ENCODE measurements around the gene STX18.
"Not testable (repeated sequence)": the region's sequence is repeated elsewhere in the genome, so short reads cannot be mapped to it uniquely, and the experiment has no call there.

STX18 gene

DNA sequence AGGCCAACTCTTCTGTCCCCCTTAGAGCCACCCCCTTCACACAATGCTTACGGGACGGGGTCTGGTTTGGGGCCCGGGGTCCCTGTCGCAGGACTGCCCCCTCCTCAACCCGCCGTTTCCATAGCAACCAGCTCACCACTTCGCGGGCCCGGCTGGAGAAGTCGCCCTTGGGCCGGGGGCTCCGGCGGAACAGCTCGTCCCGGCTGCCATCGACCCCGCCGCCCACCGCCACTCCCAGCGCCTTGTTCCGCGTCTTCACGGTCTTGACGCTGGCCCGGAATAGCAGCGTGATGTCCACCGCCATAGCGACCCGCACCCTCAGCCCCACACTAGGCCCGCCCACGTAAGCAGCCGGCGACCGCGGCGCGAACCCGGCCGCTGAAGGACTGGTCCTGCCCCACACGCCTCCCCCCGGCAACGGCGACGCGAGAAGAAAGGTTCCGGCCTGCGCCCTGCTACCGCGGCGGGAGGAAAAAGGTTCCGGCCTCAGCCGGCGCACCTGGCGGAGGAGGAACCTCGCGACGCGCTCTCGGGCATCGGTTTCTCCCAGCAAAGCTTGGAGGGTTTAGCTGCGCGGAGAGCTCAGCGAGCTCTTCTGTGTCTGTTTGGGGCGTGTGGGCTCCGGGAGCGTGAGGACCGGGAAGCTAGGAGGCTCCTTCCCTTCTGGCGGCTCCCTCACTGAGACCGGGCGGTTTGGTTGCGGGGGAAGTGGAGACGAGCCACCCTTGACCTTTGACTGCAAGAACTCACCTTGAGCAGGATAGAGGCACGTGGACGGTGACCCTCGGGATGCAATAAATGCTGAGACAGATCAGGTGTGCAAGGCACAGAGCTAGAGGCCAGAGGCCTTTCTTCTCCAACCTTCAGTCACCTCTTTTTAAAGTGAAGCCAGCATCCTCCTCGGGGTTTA is at the start of gene STX18:
Gene STX18, minus strand, starts transcription at position 388 of the 910 bp plus-strand sequence. Its CDS starts 84 bp downstream, at position 304.
- DNase-seq (ENCODE audit: insufficient read length, low spot score) (peak; percentile 47), FAIRE-seq (no peak)
- TF ChIP-seq POLR2A (IDR thresholded peaks at IDR 0.05; ENCODE audit: low read depth, low read length), result peak; percentile 81

DNA sequence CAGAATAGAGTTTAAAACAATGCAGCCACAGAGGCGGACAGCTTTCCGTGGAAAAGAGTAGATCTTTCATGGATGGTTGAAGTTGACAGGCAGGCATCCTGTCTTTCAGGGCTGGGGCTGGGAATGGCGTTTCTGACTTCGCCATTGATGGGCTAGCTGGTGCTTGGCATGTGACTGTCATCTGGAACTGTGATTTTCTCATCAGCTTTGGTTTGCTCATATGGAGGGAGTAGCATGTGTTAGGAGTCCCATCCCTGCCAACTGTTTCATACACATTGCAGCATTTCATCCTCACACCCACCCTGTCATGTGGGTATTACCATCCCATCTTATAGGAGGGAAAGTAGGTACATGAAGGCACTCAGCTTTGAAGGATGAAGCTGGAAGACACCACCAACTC is 49.2 kb upstream of the STX18 start:
- no peak for TF ChIP-seq POLR2A (IDR thresholded peaks at IDR 0.05; ENCODE audit: low read depth, low read length)
- FAIRE-seq (no peak), DNase-seq (ENCODE audit: insufficient read length, low spot score) (no peak)

DNA sequence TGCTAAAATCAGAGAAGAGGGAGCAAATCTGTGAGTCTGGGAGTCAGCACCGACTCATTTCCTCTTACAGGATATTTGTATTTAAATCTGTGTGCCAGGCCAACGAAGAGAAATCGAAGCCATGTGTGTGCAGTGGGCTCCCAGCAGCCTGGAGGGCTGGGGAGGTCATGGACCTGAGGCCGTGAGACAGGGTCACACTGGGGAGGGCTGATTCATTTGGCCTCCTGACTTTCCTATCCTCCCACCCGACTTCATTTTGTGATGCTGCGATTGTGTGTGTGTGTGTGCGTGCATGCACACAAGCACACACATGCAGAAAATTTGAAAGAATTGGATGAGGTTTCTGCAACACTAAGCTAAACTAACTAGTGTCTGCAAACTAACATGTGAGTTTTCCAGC is 48.7 kb upstream of the STX18 start:
- no peak for TF ChIP-seq POLR2A (IDR thresholded peaks at IDR 0.05; ENCODE audit: low read depth, low read length)
- DNase-seq (ENCODE audit: insufficient read length, low spot score), result no peak
- no peak for FAIRE-seq

DNA sequence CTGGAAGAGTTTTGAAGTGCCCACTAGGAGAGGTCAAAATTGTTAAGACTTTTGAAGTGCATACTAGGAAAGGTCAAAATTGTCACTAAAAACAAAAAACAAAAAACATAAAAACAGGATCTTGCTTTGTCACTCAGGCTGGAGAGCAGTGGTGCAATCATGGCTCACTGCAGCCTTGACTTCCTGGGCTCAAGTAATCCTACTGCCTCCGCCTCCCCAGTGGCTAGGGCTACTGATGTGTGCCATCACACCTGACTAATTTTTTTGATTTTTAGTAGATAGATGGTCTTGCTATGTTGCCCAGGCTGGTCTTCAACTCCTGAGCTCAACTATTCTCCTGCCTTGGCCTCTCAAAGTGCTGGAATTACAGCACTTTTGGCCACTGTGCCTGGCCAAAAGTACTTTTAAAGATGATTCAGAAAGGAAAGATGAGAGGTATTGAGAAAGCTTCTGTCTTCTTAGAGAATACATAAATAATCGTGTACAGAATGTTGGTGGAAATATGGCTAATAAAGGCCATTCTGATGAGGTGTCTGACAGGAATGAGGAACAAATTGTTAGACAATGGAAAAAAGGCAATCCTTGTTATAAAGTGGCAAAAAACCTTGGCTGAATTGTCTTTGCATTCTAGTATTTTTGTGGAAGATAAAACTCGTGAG is 43.3 kb upstream of the STX18 start:
- TF ChIP-seq POLR2A (IDR thresholded peaks at IDR 0.05; ENCODE audit: low read depth, low read length), result no peak
- DNase-seq (ENCODE audit: insufficient read length, low spot score) (no peak), FAIRE-seq (no peak)

DNA sequence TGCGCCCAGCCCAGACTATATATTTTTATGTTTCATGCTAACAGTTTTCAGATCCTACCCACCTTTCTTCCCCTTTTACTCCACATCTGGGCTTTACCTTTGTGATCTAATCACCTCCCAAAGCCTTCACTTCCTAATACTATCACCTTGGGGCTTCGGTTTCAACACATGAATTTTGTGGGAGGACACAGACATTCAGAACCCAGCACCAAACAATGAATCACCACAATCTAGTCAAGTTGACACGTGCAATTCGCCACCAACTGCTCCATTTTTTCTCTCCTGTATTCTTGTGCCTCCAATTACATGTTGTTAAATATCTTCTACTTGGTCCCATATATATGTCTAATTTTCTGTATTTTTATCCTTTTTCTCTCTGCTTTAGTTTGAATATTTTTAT is 41.8 kb upstream of the STX18 start:
- DNase-seq (ENCODE audit: insufficient read length, low spot score) (no peak), FAIRE-seq (no peak)
- no peak for TF ChIP-seq POLR2A (IDR thresholded peaks at IDR 0.05; ENCODE audit: low read depth, low read length)

DNA sequence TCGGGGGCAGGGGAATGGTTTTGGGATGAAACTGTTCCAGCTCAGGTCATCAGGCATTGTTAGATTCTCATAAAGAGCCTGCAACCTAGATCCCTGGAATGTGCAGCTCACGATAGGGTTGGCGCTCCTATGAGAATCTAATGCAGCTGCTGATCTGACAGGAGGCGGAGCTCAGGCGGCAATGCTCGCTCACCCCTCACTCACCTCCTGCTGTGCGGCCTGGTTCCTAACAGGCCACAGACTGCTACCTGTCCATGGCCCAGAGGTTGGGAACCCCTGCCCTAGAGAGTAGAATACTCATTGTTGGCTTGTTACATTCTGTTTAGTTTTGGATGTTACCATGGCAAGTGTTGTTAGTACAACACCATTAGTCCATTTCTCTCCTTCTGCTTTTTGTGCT is 40.8 kb upstream of the STX18 start:
- TF ChIP-seq POLR2A (IDR thresholded peaks at IDR 0.05; ENCODE audit: low read depth, low read length), result no peak
- DNase-seq (ENCODE audit: insufficient read length, low spot score), result no peak
- FAIRE-seq, result no peak

DNA sequence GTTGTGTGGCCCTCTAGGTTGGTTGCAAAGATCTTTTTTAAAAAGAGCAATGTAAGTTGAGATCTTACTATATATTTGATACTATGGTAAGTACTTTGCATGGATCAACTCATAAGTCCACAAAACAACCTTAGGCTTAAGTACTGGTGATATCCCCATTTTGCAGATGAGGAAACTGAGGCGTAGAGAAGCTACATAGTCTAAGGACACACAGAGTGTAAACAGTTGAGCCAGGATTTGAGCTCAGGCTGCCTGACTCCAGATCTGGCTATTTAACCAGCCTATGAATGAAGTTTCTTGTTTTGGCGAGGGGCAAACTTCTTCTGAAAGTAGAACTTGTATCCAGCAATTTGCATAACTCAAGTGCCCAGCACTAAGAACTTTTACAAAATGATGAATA is 38.6 kb upstream of the STX18 start:
- FAIRE-seq (no peak), DNase-seq (ENCODE audit: insufficient read length, low spot score) (no peak)
- TF ChIP-seq POLR2A (IDR thresholded peaks at IDR 0.05; ENCODE audit: low read depth, low read length), result no peak

DNA sequence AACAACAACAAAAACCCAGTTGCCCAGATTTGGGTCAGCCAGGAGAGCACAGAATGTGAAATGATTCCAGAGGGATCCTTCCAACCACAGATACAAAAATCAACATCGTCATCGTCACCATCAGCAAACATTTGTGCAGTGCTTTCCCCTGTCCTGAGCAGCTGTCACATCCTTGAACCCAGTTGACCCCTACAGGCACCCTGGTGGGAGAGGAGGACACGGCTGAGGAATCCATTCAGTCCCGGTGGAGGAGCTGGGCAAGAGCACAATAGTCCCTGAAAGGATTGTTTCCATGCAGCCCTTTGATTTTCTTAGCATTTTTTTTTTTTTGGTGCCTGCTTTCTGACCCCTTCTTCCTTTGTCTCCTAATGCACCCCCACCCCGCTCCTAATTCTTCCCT is 37.1 kb upstream of the STX18 start:
- FAIRE-seq (no peak), DNase-seq (ENCODE audit: insufficient read length, low spot score) (no peak)
- TF ChIP-seq POLR2A (IDR thresholded peaks at IDR 0.05; ENCODE audit: low read depth, low read length), result no peak

DNA sequence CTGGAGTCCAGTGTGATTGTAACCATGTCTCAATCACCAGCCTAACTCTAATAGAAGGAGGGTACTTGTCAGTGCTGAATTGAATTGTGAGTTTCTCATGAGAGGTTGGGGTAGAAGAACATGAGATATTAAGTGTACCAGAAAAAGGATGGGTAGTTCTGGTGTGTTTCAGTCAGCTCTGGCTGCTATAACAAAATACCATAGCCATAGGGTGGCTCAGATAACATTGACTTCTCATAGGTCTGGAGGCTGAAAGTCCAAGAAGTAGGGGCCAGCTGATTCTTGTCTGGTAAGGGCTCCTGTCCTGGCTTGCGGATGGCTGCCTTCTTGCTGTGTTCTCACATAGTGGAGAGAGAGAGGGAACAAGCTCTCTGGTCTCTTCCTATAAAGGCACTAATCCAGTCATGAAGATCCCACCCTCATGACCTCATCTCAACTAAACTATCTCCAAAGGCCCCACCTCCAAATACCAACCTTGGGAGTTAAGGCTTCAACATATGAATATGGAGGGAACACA is 35.6 kb upstream of the STX18 start:
- DNase-seq (ENCODE audit: insufficient read length, low spot score) (no peak), FAIRE-seq (no peak)
- no peak for TF ChIP-seq POLR2A (IDR thresholded peaks at IDR 0.05; ENCODE audit: low read depth, low read length)

DNA sequence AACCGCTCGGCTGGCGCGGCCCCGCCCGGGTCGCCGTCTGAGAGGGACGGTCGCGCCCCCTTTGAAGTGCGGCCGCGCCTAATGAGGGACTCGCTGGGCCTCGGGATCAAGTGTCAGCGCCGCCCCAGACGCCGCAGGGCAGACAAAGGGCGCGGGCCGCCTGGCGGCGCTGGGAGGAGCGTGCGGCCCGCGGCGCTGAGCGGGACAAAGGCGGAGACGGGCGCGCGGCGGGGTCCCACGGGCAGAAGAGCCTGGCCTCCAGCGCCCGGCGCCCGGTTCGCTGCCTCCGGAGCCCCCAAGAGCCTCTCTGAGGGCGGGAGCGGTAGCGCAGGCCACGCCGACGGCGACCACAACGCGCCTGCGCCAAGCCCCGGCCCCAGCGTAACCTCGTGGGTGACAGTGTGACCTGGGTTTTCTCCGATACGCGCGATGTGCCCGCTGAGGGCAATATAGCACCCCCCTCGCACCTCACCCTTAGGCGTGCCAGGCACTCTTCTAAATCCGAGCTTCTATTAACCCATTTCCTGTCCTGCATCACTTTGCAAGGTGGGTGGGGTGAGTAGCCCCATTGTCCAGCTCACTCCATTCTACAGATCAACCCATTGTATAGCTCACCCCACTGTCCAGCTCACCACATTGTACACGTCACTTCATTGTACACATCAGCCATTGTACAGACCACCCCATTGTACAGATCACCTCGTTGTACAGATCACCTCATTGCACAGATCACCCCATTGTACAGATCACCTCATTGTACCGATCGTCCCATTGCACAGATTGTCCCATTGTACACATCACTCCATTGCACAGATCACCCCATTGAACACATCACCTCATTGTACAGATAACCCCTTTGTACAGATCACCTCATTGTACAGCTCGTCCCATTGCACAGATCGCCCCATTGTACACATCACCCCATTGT is 33.7 kb upstream of the STX18 start:
- DNase-seq (ENCODE audit: insufficient read length, low spot score) (peak; percentile 51), FAIRE-seq (no peak)
- peak; percentile 34 for TF ChIP-seq POLR2A (IDR thresholded peaks at IDR 0.05; ENCODE audit: low read depth, low read length)

DNA sequence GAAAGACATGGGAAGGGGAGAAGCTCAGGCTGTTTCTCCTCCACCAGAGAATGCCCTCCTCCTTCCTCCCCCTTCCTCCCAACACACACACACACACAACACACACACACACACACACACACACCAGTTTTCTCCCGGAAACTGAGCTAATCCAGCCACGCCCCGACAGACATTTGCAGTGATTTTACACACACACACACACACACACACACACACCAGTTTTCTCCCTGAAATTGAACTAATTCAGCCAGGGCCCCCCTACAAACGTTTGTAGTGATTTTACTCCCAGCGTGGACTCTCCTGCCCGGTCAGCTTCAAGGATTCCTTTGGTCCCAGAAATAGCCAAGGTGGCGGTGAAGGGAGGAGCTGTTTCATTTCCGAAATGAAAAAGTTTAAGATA is 32.9 kb upstream of the STX18 start:
- DNase-seq (ENCODE audit: insufficient read length, low spot score), result no peak
- no peak for FAIRE-seq
- no peak for TF ChIP-seq POLR2A (IDR thresholded peaks at IDR 0.05; ENCODE audit: low read depth, low read length)

DNA sequence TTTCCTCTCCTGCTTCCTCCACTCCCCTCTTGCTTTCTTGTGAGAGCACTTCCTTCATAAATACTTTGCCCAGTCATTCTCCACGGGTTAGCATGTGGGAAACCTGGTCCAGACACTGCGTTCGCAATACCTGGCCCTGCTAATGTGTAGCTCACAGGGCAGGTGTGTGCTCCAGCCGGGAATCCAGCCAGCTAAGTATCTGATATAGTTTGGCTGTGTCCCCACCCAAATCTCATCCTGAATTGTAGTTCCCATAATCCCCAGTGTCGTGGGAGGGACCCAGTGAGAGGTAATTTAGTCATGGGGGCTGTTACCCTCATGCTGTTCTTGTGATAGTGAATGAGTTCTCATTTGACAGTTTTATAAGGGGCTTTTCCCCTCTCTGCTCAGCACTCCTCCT is 32.2 kb upstream of the STX18 start:
- no peak for TF ChIP-seq POLR2A (IDR thresholded peaks at IDR 0.05; ENCODE audit: low read depth, low read length)
- no peak for FAIRE-seq
- DNase-seq (ENCODE audit: insufficient read length, low spot score), result no peak

DNA sequence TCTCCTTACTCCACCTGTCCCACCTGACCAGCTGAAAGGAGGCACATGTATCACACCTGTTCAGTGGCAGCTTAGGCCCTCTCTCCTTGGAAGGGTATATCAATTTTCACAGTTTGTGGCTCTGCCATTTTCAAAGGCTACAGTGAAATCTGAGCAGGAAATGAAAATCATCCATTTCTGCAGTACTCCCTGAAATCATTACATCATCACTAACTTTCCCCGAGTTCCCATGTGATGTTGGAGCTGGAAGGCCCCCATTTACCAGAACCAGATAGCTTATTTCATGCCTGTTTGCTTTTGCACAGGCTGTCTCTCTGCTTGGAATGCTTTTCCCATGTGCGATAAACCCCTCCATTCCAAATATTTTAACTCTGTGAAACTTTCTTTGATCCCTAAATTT is 31.0 kb upstream of the STX18 start:
- no peak for FAIRE-seq
- no peak for TF ChIP-seq POLR2A (IDR thresholded peaks at IDR 0.05; ENCODE audit: low read depth, low read length)
- no peak for DNase-seq (ENCODE audit: insufficient read length, low spot score)

DNA sequence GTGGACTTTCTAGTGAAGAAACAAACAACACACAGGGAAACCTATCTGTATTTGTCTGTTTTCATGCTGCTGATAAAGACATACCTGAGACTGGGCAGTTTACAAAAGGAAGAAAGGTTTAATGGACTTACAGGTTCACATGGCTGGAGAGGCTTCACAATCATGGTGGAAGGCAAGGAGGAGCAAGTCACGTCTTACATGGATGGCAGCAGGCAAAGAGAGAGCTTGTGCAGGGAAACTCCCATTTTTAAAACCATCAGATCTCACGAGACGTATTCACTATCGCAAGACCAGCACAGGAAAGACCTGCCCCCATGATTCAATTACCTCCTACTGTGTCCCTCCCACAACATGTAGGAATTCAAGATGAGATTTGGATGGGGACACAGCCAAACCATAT is 28.0 kb upstream of the STX18 start:
- FAIRE-seq; DNase-seq (ENCODE audit: insufficient read length, low spot score): not testable (repeated sequence)

Measured in H54 (cell line).